Ascending aorta (tissue), 2 donors: ENCODE measurements around the gene EZH1. TPM values are rescaled to one million over a fixed set of nuclear protein-coding genes. Genes with fewer than 3 reads are reported as not detected.

ENCODE experiments used
- DNase-seq, 2 donors: peaks; one replicate each; pipeline ENCODE4 v3.0.0-alpha.2; 2019; ENCODE audit warnings: low spot score in 2 of 2
- H3K27ac ChIP-seq, 2 donors: fragments of 200-600 bp; sonication (generic); one replicate each; pipeline ENCODE4 v1.5.1; 2016 to 2017; ENCODE audit warnings: mild to moderate bottlenecking in 1 of 2
- H3K27me3 ChIP-seq: fragments of 200-600 bp; sonication (generic); one replicate; pipeline ENCODE4 v1.5.1; 2017
- H3K36me3 ChIP-seq, 2 donors: fragments of 200-600 bp; sonication (generic); one replicate each; pipeline ENCODE4 v1.5.1; 2016
- H3K4me1 ChIP-seq, 2 donors: fragments of 200-600 bp; sonication (generic); one replicate each; pipeline ENCODE4 v1.5.1; 2016 to 2017; ENCODE audit warnings: mild to moderate bottlenecking in 1 of 2
- H3K4me3 ChIP-seq, 2 donors: fragments of 200-600 bp; sonication (generic); one replicate each; pipeline ENCODE4 v1.5.1; 2016 to 2017; ENCODE audit warnings: mild to moderate bottlenecking in 1 of 2
- H3K9me3 ChIP-seq, 2 donors: fragments of 200-600 bp; sonication (generic); one replicate each; pipeline ENCODE4 v1.5.1; 2016
- intact Hi-C: fragments of 100-400 bp; cut with DNase I; formaldehyde crosslinking; loops from one replicate; pipeline ENCODE4 v1.15.1; 2023
- total RNA-seq: library from RNA; depleted of rRNA; stranded (reverse); fragments of >200 nt; gene quantifications from one replicate; pipeline ENCODE4 v1.1.0, GENCODE V29; 2016
- TF ChIP-seq, protein P1 (sequence below), 3 experiments: fragments of 200-600 bp in 2 of 3; fragments of 450-650 bp in 1 of 3; sonication (generic) in 2 of 3; IDR thresholded peaks; one replicate each; pipeline ENCODE4 v1.5.1; 2016 to 2019; ENCODE audit warnings: antibody characterized with exemption in 3 of 3, mild to moderate bottlenecking in 1 of 3, moderate library complexity in 1 of 3

EZH1 gene
- total RNA-seq, 1 donor from 2014 or later: 169 TPM

DNA sequence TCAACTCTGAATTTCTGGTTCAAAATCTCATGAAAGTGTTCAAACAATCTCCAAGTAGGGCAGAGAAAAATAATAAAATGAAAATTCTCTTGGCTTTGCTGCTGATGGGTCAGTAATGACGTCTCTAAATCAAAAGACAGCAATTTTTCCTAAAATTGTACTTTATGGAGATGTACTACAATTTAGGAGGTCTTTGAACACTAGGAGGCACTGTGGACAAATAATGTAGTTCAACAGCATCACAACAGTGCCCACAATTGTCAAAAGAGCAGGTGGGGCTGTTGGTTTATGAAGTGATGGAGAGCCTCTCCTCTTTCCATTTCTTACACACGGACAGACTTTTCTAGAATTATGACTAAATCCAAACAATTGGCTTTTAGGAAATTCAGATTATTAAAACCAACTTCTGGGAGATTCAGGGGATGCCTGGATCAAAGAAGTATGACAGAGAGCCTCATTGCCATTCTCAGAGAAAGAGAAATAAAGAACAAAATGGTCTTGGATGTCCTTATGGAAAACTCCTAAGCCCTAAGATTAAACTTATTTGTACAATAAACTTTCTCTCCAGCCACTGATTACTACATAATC is 23.8 kb downstream of the EZH1 start:
- Histone ChIP-seq H3K4me1 (no peaks in the 10 kb centered on the region), H3K27ac (no peak overlapping the region), H3K9me3 (no peaks in the 10 kb centered on the region), H3K4me3 (no peak overlapping the region), H3K36me3 (peaks cover 89 to 95% of the 10 kb centered on the region in 2 donors), H3K27me3 (no peaks in the 10 kb centered on the region)
- TF ChIP-seq, protein P1, sequence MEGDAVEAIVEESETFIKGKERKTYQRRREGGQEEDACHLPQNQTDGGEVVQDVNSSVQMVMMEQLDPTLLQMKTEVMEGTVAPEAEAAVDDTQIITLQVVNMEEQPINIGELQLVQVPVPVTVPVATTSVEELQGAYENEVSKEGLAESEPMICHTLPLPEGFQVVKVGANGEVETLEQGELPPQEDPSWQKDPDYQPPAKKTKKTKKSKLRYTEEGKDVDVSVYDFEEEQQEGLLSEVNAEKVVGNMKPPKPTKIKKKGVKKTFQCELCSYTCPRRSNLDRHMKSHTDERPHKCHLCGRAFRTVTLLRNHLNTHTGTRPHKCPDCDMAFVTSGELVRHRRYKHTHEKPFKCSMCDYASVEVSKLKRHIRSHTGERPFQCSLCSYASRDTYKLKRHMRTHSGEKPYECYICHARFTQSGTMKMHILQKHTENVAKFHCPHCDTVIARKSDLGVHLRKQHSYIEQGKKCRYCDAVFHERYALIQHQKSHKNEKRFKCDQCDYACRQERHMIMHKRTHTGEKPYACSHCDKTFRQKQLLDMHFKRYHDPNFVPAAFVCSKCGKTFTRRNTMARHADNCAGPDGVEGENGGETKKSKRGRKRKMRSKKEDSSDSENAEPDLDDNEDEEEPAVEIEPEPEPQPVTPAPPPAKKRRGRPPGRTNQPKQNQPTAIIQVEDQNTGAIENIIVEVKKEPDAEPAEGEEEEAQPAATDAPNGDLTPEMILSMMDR (IDR thresholded peaks at IDR 0.05): peak; percentile 65 to 73 (median 67)
- DNase-seq: no peak
- intact Hi-C loops: loop anchor here (1.0 to 5.0 kb wide), 4 partner anchors 42 to 218 kb away; partner anchors contain the start of genes BECN1 and VPS25

DNA sequence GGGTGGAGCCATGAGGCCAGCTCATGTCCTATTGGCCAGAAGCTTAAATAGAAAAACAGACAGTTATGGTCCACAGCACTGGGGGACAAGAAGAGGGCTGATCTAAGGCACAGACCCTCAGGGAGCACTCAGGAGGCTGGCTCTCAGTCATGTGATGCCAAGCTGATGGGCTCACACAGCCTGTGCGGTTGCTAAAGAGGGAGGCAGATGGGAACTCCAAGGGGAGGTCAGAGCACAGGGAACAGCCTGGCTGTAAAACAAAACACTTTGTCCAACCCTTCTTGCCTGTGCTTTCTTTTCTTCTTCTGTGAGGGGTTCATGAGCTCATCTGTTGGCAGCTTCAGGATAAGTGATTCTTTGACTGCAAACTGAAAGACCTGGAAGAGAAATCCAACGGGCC is 35.3 kb downstream of the EZH1 start:
- no peak overlapping the region for H3K27ac ChIP-seq
- H3K36me3 ChIP-seq: peaks cover 94 to 98% of the 10 kb centered on the region in 2 donors
- no peaks in the 10 kb centered on the region for H3K4me1 ChIP-seq
- no peaks in the 10 kb centered on the region for H3K27me3 ChIP-seq
- TF ChIP-seq, protein P1 (IDR thresholded peaks at IDR 0.05): no peak
- no peak for DNase-seq
- intact Hi-C loops: no loop called here
- no peak overlapping the region for H3K4me3 ChIP-seq
- H3K9me3 ChIP-seq: no peaks in the 10 kb centered on the region

DNA sequence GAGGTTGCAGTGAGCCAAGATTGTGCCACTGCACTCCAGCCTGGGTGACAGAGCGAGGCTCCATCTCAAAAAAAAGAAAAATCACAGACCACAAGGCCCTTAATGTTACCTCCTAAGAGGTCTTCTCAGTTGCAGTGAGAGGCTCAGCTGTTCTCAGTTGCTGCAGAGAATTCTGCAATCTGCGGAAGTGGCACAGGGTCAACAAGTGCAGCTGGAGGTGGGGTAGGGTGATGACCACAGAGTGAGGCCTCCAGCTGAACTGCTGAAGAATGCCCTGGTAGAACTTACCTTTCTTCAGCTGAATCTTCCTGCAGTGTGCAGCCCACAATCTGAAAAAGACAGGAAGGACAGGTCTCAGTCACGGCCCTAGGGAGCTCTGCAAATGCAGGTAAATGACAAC is 36.3 kb downstream of the EZH1 start:
- no peak for DNase-seq
- Histone ChIP-seq H3K27ac (no peak overlapping the region), H3K9me3 (no peaks in the 10 kb centered on the region), H3K4me1 (no peaks in the 10 kb centered on the region), H3K4me3 (no peak overlapping the region), H3K36me3 (peaks cover 98% of the 10 kb centered on the region in 2 donors), H3K27me3 (no peaks in the 10 kb centered on the region)
- TF ChIP-seq, protein P1 (IDR thresholded peaks at IDR 0.05): no peak
- intact Hi-C loops: no loop called here

DNA sequence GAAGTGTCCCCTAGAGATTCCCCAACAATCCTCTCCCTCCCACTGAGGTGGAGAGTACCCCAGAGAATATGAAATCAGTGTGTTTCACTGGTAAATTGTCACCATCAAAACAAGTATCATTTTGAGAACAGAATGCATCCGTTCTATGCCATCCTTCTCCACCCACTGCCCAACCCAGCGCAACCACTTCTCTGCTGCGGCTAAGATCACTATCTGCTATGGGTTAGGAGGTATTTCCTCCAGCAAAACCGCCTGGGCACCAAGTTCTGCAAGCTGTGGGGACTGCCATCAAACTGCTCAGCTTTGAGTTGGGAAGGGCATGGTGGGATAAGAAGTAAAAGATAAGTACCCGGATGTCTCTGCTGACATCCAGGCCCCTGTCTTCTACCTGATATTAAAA is 38.1 kb downstream of the EZH1 start:
- Histone ChIP-seq H3K9me3 (no peaks in the 10 kb centered on the region), H3K27me3 (no peaks in the 10 kb centered on the region), H3K4me1 (no peaks in the 10 kb centered on the region), H3K27ac (no peak overlapping the region), H3K4me3 (no peak overlapping the region), H3K36me3 (peaks cover 98 to 100% of the 10 kb centered on the region in 2 donors)
- TF ChIP-seq, protein P1 (IDR thresholded peaks at IDR 0.05): no peak
- DNase-seq: no peak
- intact Hi-C loops: no loop called here

DNA sequence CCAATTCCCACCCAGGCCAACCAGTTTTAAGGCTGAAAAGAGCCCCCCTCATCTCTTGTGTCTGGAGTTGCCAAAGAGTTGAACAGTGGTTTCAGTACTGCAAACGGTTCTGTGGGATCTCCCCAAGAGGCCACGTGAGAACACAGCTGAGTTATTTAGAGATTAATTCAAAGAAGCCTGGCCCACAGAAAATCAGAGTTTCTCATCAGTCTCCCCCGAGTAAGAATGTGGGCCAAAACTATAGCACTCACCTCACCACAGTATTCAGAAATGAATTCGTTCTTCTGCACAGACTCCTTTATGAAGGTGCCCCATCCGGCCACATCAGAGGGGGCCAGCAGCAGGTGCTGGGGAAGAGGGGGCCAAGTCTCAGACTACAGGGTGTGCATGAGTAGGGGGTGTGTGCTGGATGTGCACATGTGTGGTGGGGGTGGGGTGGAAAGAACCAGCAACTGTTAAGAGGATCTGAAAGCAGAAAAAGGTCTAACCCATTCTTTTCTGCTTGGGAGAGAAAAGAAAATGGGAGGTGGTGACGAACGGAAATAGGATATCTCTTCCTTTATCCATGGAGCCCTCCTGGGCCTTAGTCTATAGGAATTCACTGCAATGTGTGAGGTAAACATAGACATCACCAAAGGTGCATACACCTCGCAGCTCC is 39.9 kb downstream of the EZH1 start:
- Histone ChIP-seq H3K36me3 (peaks cover 94 to 98% of the 10 kb centered on the region in 2 donors), H3K27me3 (no peaks in the 10 kb centered on the region), H3K4me1 (no peaks in the 10 kb centered on the region), H3K27ac (no peak overlapping the region), H3K9me3 (no peaks in the 10 kb centered on the region), H3K4me3 (no peak overlapping the region)
- intact Hi-C loops: no loop called here
- DNase-seq: no peak
- TF ChIP-seq, protein P1 (IDR thresholded peaks at IDR 0.05): no peak
